NCI-H2081 treated with DMSO at 0.1 percent for 48 hours (cell line): Measurements from ENCODE around the gene SMIM12.

ENCODE experiments used
- DNase-seq: peaks from one replicate; lab custom pipeline; 2025; lab: John Stamatoyannopoulos, UW

Gene SMIM12

GRCh38 chr1:34859446-34860200 lies at the start of gene SMIM12:
Gene SMIM12 (minus strand): TSS chr1:34859749. CDS start chr1:34855977, 3,772 bp downstream.
- DNase-seq, result peak; percentile 79

- DNase-seq, result no peak
Observed at GRCh38 chr1:34908369-34908768, 48.8 kb upstream of the SMIM12 start.

GRCh38 chr1:34907487-34908090 lies 48.0 kb upstream of the SMIM12 start:
- no peak for DNase-seq

- DNase-seq, result no peak
Observed at GRCh38 chr1:34906756-34907155, 47.2 kb upstream of the SMIM12 start.

- no peak for DNase-seq
Observed at GRCh38 chr1:34906222-34906621, 46.7 kb upstream of the SMIM12 start.

GRCh38 chr1:34905098-34905459 lies 45.5 kb upstream of the SMIM12 start:
- DNase-seq, result no peak

GRCh38 chr1:34904236-34905097 lies 44.9 kb upstream of the SMIM12 start:
- DNase-seq, result no peak

GRCh38 chr1:34901919-34902318 lies 42.4 kb upstream of the SMIM12 start:
- no peak for DNase-seq

GRCh38 chr1:34900775-34901502 lies 41.4 kb upstream of the SMIM12 start:
- DNase-seq, result no peak

- DNase-seq, result no peak
Observed at GRCh38 chr1:34899906-34900305, 40.4 kb upstream of the SMIM12 start.

- no peak for DNase-seq
Observed at GRCh38 chr1:34899471-34899870, 39.9 kb upstream of the SMIM12 start.

GRCh38 chr1:34898330-34898761 lies 38.8 kb upstream of the SMIM12 start:
- DNase-seq, result no peak

- no peak for DNase-seq
Observed at GRCh38 chr1:34896612-34897011, 37.1 kb upstream of the SMIM12 start.

- DNase-seq, result no peak
Observed at GRCh38 chr1:34889705-34890104, 30.2 kb upstream of the SMIM12 start.

- no peak for DNase-seq
Observed at GRCh38 chr1:34887593-34887992, 28.0 kb upstream of the SMIM12 start.

GRCh38 chr1:34885405-34886247 lies 26.1 kb upstream of the SMIM12 start:
- no peak for DNase-seq

GRCh38 chr1:34884961-34885360 lies 25.4 kb upstream of the SMIM12 start:
- no peak for DNase-seq

- no peak for DNase-seq
Observed at GRCh38 chr1:34884536-34884935, 25.0 kb upstream of the SMIM12 start.

- DNase-seq, result no peak
Observed at GRCh38 chr1:34879230-34879629, 19.7 kb upstream of the SMIM12 start.

- DNase-seq, result no peak
Observed at GRCh38 chr1:34876406-34876805, 16.9 kb upstream of the SMIM12 start.

GRCh38 chr1:34874296-34874952 lies 14.9 kb upstream of the SMIM12 start:
- no peak for DNase-seq
